Measurements from ENCODE around the gene LPP. TPM values are rescaled to one million over a fixed set of nuclear protein-coding genes. Genes with fewer than 3 reads are reported as not detected.

LPP gene
- polyA plus RNA-seq, 3 donors, result 14.1 to 23.2 (median 15.3) TPM

GRCh38 chr3:188452158-188452772 lies 298.3 kb downstream of the LPP start:
- H2AFZ ChIP-seq (ENCODE audit: insufficient read depth, low read depth, low read length, poor library complexity, severe bottlenecking), result no peak overlapping the region
- Mint-ChIP-seq H3K27me3 (ENCODE audit: low read depth in 3 of 3) (peaks cover 0 to 4% (median 0%) of the 10 kb centered on the region in 3 donors), H3K36me3 (peaks cover 10 to 11% of the 10 kb centered on the region in 2 donors), H3K9me3 (peaks cover 0 to 4% (median 0%) of the 10 kb centered on the region in 7 donors), H3K27ac (no peak overlapping the region), H3K4me1 (peaks cover 5% of the 10 kb centered on the region), H3K4me3 (no peak overlapping the region)
- H3K27ac ChIP-seq (ENCODE audit: low read depth in 1 of 2, low read length in 2 of 2), result no peak overlapping the region
- no peak overlapping the region for H3K4me3 ChIP-seq (replicated peaks in 1 of 3; ENCODE audit: low read depth in 2 of 3, low read length in 3 of 3)
- H3K27me3 ChIP-seq (ENCODE audit: control insufficient read depth in 2 of 2, insufficient read depth in 2 of 2, low read length in 2 of 2), result no peaks in the 10 kb centered on the region
- no peaks in the 10 kb centered on the region for H3K9me3 ChIP-seq (replicated peaks in 1 of 2; ENCODE audit: control insufficient read depth in 1 of 2, insufficient read depth in 1 of 2, low read length in 2 of 2)
- H4K20me1 ChIP-seq (ENCODE audit: insufficient read depth, low read length), result no peaks in the 10 kb centered on the region
- no peaks in the 10 kb centered on the region for H3K79me2 ChIP-seq (ENCODE audit: insufficient read depth, low read length)
- intact Hi-C loops (cut with micrococcal nuclease), result no loop called here
- H3K36me3 ChIP-seq (replicated peaks in 1 of 2; ENCODE audit: control insufficient read depth in 1 of 2, insufficient read depth in 2 of 2, low read length in 2 of 2), result no peaks in the 10 kb centered on the region
- no peak for TF ChIP-seq CTCF (IDR thresholded peaks at IDR 0.05)
- no peak for DNase-seq
- no peak overlapping the region for H3K4me2 ChIP-seq (replicated peaks; ENCODE audit: extremely low read depth, low read length, poor library complexity, severe bottlenecking)
- WGBS (ENCODE audit: insufficient coverage), result 100% methylated on average over 2 of the region's 8 CpGs
- H3K4me1 ChIP-seq (ENCODE audit: control insufficient read depth in 1 of 2, insufficient read depth in 2 of 2, low read length in 2 of 2), result no peaks in the 10 kb centered on the region
- no peak overlapping the region for H3K9ac ChIP-seq (ENCODE audit: insufficient read depth, low read length, poor library complexity, severe bottlenecking)

GRCh38 chr3:188453431-188454384 lies 299.8 kb downstream of the LPP start:
- Histone ChIP-seq H3K4me1 (ENCODE audit: control insufficient read depth in 1 of 2, insufficient read depth in 2 of 2, low read length in 2 of 2) (no peaks in the 10 kb centered on the region), H3K36me3 (replicated peaks in 1 of 2; ENCODE audit: control insufficient read depth in 1 of 2, insufficient read depth in 2 of 2, low read length in 2 of 2) (no peaks in the 10 kb centered on the region), H3K27me3 (ENCODE audit: control insufficient read depth in 2 of 2, insufficient read depth in 2 of 2, low read length in 2 of 2) (no peaks in the 10 kb centered on the region), H3K27ac (ENCODE audit: low read depth in 1 of 2, low read length in 2 of 2) (no peak overlapping the region), H3K79me2 (ENCODE audit: insufficient read depth, low read length) (no peaks in the 10 kb centered on the region), H3K9ac (ENCODE audit: insufficient read depth, low read length, poor library complexity, severe bottlenecking) (no peak overlapping the region), H3K9me3 (replicated peaks in 1 of 2; ENCODE audit: control insufficient read depth in 1 of 2, insufficient read depth in 1 of 2, low read length in 2 of 2) (no peaks in the 10 kb centered on the region), H4K20me1 (ENCODE audit: insufficient read depth, low read length) (no peaks in the 10 kb centered on the region), H3K4me3 (replicated peaks in 1 of 3; ENCODE audit: low read depth in 2 of 3, low read length in 3 of 3) (no peak overlapping the region), H3K4me2 (replicated peaks; ENCODE audit: extremely low read depth, low read length, poor library complexity, severe bottlenecking) (no peak overlapping the region), H2AFZ (ENCODE audit: insufficient read depth, low read depth, low read length, poor library complexity, severe bottlenecking) (no peak overlapping the region)
- TF ChIP-seq CTCF (IDR thresholded peaks at IDR 0.05), result no peak
- H3K36me3 Mint-ChIP-seq, result peaks cover 9 to 10% of the 10 kb centered on the region in 2 donors
- peaks cover 0 to 3% (median 0%) of the 10 kb centered on the region in 7 donors for H3K9me3 Mint-ChIP-seq
- H3K4me3 Mint-ChIP-seq, result no peak overlapping the region
- intact Hi-C loops (cut with micrococcal nuclease), result no loop called here
- peak overlapping the region in 1 of 7 donors; percentile 24 for H3K27ac Mint-ChIP-seq
- peaks cover 5% of the 10 kb centered on the region for H3K4me1 Mint-ChIP-seq
- WGBS (ENCODE audit: insufficient coverage), result 96% methylated on average over 4 of the region's 6 CpGs
- H3K27me3 Mint-ChIP-seq (ENCODE audit: low read depth in 3 of 3), result peaks cover 0 to 4% (median 0%) of the 10 kb centered on the region in 3 donors
- DNase-seq, result no peak

Measured in CD14-positive monocyte (primary cell).